ENCODE data around the gene ZBTB49.

Gene ZBTB49

DNA sequence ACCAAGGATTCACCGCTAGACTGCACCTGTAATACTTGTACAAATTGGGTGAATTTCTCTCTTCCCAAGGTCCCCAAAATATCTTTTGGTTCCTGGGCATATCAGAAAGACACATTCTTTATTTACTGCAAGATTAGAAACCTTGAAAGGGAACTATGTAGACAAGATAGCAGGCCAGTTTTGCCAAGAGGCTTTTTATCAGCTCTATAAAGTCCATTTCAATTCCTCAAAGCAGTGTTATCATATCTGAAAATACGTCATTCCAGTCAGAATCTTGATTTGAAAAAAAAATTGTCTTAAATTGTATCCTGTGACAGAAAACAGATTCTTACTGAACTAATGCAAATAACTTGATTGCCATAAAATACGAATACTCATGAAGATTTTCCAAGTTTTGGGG, 59.8 kb downstream of the ZBTB49 start:
- in situ Hi-C loops (cut with MboI; ENCODE audit: low sequenced_read_pairs), result no loop called here

DNA sequence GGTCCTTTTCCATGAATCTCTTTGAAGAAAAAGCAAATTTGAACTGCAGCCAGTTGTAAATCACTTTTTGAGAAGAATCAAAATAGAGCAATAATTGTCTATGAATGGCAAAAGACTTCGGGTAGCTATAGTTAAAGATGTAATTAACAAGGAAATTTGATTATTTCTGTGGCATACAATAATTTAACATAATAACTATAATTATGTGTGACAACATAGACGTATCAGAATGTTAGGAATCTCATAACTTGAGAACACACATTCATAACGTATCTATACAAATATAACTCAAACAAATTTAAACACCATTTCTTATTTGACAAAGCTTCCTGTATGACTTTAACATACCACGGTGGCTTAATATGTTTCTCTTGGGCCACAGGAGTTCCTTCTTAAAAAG, 60.9 kb downstream of the ZBTB49 start:
- in situ Hi-C loops (cut with MboI; ENCODE audit: low sequenced_read_pairs), result no loop called here

DNA sequence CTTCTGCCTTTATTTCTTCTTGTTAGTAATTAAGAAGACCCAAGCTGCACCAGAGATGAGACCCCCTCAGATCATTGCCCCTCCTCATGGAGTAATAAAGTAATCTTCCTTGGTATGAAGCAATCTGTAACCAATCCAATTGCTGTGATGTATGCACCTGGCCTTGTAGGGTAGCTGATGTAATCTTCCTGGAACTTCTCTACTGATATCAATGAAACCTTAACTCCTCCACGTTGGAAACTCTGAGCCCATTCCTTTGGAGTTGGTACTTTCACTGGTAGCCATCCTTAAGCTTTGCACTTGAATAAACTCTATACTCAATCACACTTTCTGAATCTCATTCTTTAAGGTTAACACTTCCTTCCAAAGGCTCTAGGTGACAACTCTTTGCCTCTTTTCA, 65.3 kb downstream of the ZBTB49 start:
- in situ Hi-C loops (cut with MboI; ENCODE audit: low sequenced_read_pairs), result no loop called here

DNA sequence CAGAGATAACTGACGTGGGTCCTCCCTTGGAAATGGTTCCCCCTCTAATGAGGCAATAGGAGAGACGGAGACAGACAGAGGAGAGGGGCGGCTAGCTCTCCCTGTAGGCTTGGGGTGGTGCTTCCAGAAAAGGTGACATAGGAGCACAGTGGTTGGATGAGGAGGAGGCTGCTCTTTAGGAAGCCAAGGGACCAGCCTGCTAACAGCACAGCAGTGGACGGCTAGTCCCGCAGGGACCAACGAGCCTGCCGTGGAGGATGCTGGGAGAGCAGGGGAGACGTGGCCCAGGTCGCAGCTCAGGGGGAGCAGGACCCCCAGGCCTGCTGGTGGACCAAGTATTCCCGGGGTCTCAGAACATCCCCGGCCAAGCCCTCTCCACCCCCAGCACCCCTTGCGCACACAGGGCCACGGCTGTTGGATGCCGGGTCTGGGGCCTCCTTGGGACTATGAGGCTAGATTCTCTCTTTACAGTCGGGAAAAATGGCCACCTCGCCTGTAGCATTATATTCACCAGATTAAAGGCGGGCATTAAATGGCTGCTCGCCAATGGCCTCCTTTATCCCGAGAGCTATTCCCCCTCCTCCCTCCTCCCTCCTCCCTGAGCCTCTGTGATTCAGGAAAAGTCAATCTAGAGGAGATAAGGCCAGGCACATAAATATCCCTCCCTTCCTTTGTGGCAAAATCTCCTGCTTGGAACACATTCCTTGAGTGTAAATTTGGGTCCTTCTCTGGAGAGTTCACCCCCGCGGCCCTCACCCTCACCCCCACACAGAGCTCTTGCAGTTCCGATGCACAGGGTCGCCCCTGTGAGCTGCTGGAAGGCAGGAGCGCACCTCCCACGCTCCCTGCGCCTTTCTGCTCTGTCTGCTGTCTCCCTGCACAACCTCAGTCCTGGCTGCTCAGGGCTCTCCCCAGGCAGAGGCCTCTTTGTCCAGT, 66.3 kb downstream of the ZBTB49 start:
- in situ Hi-C loops (cut with MboI; ENCODE audit: low sequenced_read_pairs), result no loop called here

DNA sequence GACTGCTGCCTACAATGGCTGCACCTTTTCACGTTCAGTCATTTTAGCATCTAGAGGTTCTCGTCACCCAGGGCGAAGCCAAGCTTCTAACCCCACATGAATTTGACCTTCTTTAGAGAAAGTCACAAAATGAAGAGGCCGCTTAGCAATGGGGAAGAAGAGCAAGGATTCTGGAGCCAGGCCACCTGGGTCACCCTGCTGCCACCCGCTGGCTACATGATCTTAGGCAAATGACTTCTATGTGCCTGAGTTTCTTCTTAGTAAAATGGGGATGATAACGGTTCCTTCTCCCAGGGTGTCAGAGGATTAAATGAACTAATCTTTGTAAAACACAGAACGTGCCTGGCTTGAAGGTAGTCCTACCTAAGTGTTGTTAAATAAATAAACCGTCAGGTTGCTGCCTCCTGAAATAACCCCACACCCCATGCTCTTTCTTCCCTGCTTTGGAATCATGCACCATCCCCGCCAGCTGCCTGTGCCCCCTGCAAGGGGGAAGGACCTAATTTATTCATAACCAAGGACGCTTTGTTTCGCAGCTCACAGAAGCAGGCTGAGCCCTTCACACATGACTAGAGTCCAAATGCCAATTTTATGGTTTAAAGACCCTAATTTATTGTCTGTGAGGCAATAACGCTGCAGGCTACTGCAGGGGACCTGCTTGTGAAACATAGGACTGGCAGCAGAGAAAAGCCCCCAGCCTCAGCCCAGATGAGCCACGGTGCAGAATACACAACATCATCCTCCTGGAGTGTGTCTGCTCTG, 68.2 kb downstream of the ZBTB49 start:
- in situ Hi-C loops (cut with MboI; ENCODE audit: low sequenced_read_pairs), result no loop called here

DNA sequence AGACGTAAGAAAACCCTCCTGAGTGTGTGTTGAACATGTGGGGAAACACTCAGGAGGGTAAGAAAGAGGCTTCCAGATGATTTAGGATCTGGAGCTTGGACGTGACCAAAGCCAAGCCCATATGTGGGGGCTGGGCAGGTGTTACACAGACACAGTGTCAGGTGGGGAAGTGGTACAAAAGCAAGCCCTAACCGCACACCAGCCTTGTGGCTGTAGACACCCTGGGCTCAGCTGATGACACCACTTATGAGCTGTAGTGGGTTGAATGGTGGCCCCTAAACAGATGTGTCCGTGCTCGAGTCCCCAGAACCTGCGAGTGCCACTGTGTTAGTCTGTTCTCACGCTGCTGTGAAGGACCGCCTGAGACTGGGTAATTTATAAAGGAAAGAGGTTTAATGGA, 71.8 kb downstream of the ZBTB49 start:
- in situ Hi-C loops (cut with MboI; ENCODE audit: low sequenced_read_pairs), result no loop called here

DNA sequence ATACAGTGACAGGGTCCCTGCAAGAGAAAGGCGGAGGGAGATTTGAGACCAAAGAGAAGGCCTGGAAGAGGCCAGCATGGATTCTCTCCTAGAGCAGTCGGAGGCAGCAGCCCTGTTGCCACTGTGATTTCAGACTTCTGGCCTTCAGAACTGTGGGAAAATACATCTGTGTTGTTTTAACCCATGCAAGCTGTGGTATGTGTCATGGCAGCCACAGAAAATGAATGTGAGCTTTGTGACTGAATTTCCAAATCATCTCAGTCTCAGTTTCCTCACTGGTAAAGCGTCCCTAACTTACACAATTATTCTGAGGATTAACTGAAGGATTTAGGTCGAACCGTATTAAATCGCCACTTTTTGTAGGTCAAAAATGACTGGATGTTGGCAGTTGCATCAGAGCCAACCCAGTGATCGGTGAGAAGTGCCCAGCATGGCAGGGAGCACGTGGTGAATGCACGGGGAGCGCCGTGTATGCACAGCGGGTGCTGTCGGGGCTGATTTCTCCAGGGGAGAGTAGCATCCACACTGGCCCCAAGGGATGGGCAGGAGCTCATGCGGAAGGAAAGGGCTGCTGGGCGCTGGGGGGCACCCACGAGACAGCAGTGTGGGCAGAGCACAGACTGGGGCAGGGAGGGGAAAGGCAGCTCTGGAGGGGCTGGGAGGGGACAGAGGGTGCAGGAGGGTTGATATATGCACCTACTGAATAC, 73.1 kb downstream of the ZBTB49 start:
- in situ Hi-C loops (cut with MboI; ENCODE audit: low sequenced_read_pairs), result no loop called here

DNA sequence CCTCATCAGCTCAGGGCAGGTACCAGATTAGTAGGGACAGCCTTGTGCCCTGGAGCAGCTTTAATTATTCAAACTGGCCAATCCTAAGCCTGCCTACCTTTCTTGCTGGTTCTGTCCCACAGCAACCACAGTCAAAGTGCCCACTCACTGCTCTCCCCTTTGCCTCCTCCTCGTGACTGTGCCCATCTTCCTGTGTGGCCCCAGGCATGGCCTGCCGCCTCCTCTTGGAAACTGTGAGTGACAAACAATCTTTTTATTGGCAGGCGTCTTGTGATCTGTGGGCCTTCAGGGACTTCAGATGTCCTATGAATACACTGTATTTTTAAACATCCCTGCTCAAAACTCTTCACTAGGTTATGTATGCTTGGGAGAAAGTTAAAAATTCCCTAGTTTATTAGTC, 74.0 kb downstream of the ZBTB49 start:
- in situ Hi-C loops (cut with MboI; ENCODE audit: low sequenced_read_pairs), result no loop called here

DNA sequence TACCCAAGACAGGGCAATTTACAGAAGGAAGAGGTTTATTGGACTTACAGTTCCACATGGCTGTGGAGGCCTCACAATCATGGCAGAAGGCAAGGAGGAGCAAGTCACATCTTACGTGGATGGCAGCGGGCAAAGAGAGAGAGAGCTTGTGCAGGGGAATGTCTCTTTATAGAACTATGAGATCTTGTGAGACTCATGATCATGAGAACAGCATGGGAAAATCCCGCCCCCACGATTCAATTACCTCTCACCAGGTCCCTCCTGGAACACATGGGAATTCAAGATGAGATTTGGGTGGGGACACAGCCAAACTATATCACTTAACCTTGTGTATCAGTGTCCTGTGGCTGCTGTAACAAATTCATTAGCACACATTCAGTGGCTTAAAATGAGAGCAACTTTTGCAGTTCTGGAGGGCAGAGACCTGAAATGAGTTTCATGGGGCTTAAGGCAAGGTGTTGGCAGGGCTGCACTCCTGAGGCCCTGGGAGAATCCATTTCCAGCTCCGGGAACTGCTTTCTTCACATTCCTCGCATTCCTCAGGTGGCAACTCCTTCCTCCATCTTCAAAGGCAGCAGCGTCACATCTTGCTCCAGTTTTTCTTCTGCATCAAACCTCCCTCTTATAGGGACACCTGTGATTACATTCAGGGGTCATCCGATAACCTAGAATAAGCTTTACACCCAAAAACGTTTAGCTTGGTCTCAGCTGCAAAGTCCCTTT, 74.6 kb downstream of the ZBTB49 start:
- in situ Hi-C loops (cut with MboI; ENCODE audit: low sequenced_read_pairs), result no loop called here

DNA sequence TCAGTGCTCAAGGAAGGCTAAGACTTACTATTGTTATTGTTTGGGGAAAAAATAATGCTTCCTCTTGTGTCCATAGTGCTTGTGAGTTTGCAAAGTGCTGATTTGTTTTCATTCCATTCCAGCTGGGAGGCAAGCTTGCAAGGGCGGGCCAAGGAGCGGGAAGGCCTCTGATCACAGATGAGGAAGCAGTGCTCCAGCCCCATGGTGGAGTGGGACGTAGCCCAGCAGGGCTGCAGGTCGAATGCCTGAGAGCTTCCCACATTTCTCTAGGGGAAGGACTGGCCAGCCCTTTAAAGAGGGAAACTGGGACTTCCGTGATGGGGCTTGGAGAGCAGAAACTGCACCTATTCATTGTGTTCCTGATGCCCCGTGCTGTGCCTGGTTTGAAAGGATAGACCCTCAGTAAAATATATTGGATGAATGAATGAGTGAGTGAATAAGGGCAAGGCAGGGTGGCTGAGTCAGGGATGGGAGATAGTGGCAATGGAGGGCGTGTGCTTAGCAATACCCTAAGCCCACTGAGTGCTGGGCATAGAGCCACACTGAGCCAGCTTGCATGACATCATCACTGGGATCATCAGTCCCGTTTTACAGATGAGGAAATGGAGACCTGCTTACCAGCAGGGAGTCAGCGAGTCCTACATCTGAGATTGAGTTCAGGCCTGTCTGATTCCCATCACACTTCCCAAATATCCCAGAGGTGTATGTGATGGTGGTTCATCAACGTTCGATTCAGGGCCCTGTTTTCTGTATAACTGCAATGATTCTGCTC, 78.9 kb downstream of the ZBTB49 start:
- in situ Hi-C loops (cut with MboI; ENCODE audit: low sequenced_read_pairs), result no loop called here

Data from HL-60/S4 treated with retinoic acid at 250 ng/mL for 4 days and 3 days (cell line).